OCI-LY7 (cell line): Measurements from ENCODE around the gene MYL5.

ENCODE experiments used
- CTCF ChIP-seq: fragments of 200-600 bp; sonication (generic); conservative IDR thresholded peaks from 2 replicates; pipeline ENCODE4 v1.5.1; 2014; ENCODE audit warnings: mild to moderate bottlenecking, antibody characterized with exemption, low read length, moderate library complexity, mixed read lengths
- EZH2phosphoT487 ChIP-seq: fragments of 200-600 bp; sonication (generic); IDR thresholded peaks from 2 replicates; pipeline ENCODE4 v1.6.1; 2018; ENCODE audit warnings: low read depth, borderline replicate concordance, mild to moderate bottlenecking, mixed run types, antibody characterized with exemption, low read length, moderate library complexity, mixed read lengths

GRCh38 chr4:682490-683172 lies 8.3 kb downstream of the MYL5 start:
- TF ChIP-seq CTCF (no peak), EZH2phosphoT487 (no peak)
